ENCODE measurements around the gene PSME3IP1. TPM values are rescaled to one million over a fixed set of nuclear protein-coding genes. Genes with fewer than 3 reads are reported as not detected.

PSME3IP1 gene
- total and polyA plus RNA-seq, 4 donors: 34.9 to 90.8 (median 72.7) TPM

DNA sequence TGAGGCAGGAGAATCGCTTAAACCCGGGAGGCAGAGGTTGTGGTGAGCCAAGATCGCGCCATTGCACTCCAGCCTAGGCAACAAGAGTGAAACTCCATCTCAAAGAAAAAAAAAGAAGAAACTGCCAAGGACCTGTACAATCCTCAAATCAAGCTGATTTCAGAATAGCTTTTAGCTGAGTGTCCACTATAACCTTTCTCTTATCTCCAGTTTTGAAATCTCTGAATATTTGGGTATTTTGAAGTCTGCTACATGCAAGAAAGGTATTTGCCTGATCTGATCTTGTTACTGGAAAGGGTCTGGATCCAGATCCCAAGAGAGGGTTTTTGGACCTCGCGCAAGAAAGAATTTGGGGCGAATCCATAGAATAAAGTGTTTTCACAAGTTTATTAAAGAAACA, 40.1 kb upstream of the PSME3IP1 start:
- Histone ChIP-seq H3K9me3 (ENCODE audit: control insufficient read depth, low read length) (no peaks in the 10 kb centered on the region), H3K4me3 (ENCODE audit: low read length in 2 of 2) (no peak overlapping the region), H3K36me3 (ENCODE audit: control insufficient read depth in 1 of 2, insufficient read depth in 2 of 2, low read length in 1 of 2) (peaks cover 8 to 11% of the 10 kb centered on the region in 2 donors), H3K27ac (ENCODE audit: low read depth in 1 of 2, low read length in 2 of 2) (no peak overlapping the region), H3K4me1 (ENCODE audit: control insufficient read depth in 1 of 2, insufficient read depth in 2 of 2, low read length in 2 of 2) (no peaks in the 10 kb centered on the region), H3K27me3 (ENCODE audit: control insufficient read depth in 1 of 2, insufficient read depth in 2 of 2, low read length in 1 of 2) (no peaks in the 10 kb centered on the region)
- no peak for ATAC-seq (ENCODE audit: low FRiP score)
- intact Hi-C loops (cut with DNase I): no loop called here
- 94 to 96% methylated on average over 7 of the region's 7 CpGs for WGBS, 2 donors
- DNase-seq: no peak

- ATAC-seq (ENCODE audit: low FRiP score) (no peak), DNase-seq (no peak)
- intact Hi-C loops (cut with DNase I): no loop called here
- 92 to 95% methylated on average over 6 of the region's 6 CpGs for WGBS, 2 donors
- H3K4me3 ChIP-seq (ENCODE audit: low read length in 2 of 2): no peak overlapping the region
- no peaks in the 10 kb centered on the region for H3K9me3 ChIP-seq (ENCODE audit: control insufficient read depth, low read length)
- H3K27me3 ChIP-seq (ENCODE audit: control insufficient read depth in 1 of 2, insufficient read depth in 2 of 2, low read length in 1 of 2): no peaks in the 10 kb centered on the region
- peaks cover 11 to 15% of the 10 kb centered on the region in 2 donors for H3K36me3 ChIP-seq (ENCODE audit: control insufficient read depth in 1 of 2, insufficient read depth in 2 of 2, low read length in 1 of 2)
- no peak overlapping the region for H3K27ac ChIP-seq (ENCODE audit: low read depth in 1 of 2, low read length in 2 of 2)
- no peaks in the 10 kb centered on the region for H3K4me1 ChIP-seq (ENCODE audit: control insufficient read depth in 1 of 2, insufficient read depth in 2 of 2, low read length in 2 of 2)
These were observed 39.0 kb upstream of the PSME3IP1 start for GRCh38 chr16:57224651-57225335.

- H3K36me3 ChIP-seq (ENCODE audit: control insufficient read depth in 1 of 2, insufficient read depth in 2 of 2, low read length in 1 of 2): peaks cover 11 to 15% of the 10 kb centered on the region in 2 donors
- DNase-seq (no peak), ATAC-seq (ENCODE audit: low FRiP score) (no peak)
- no peak overlapping the region for H3K27ac ChIP-seq (ENCODE audit: low read depth in 1 of 2, low read length in 2 of 2)
- H3K27me3 ChIP-seq (ENCODE audit: control insufficient read depth in 1 of 2, insufficient read depth in 2 of 2, low read length in 1 of 2): no peaks in the 10 kb centered on the region
- WGBS, 2 donors: 95 to 97% methylated on average over 1 of the region's 1 CpG
- H3K4me3 ChIP-seq (ENCODE audit: low read length in 2 of 2): no peak overlapping the region
- no peaks in the 10 kb centered on the region for H3K4me1 ChIP-seq (ENCODE audit: control insufficient read depth in 1 of 2, insufficient read depth in 2 of 2, low read length in 2 of 2)
- intact Hi-C loops (cut with DNase I): no loop called here
- H3K9me3 ChIP-seq (ENCODE audit: control insufficient read depth, low read length): no peaks in the 10 kb centered on the region
These were observed 37.2 kb upstream of the PSME3IP1 start for GRCh38 chr16:57223057-57223456.

- Histone ChIP-seq H3K4me3 (ENCODE audit: low read length in 2 of 2) (no peak overlapping the region), H3K36me3 (ENCODE audit: control insufficient read depth in 1 of 2, insufficient read depth in 2 of 2, low read length in 1 of 2) (peaks cover 7 to 8% of the 10 kb centered on the region in 2 donors), H3K9me3 (ENCODE audit: control insufficient read depth, low read length) (no peaks in the 10 kb centered on the region), H3K27ac (ENCODE audit: low read depth in 1 of 2, low read length in 2 of 2) (no peak overlapping the region), H3K4me1 (ENCODE audit: control insufficient read depth in 1 of 2, insufficient read depth in 2 of 2, low read length in 2 of 2) (no peaks in the 10 kb centered on the region), H3K27me3 (ENCODE audit: control insufficient read depth in 1 of 2, insufficient read depth in 2 of 2, low read length in 1 of 2) (no peaks in the 10 kb centered on the region)
- intact Hi-C loops (cut with DNase I): no loop called here
- ATAC-seq (ENCODE audit: low FRiP score) (no peak), DNase-seq (no peak)
- WGBS, 2 donors: 85 to 86% methylated on average over 2 of the region's 2 CpGs
These were observed 31.1 kb upstream of the PSME3IP1 start for GRCh38 chr16:57216968-57217367.

- Histone ChIP-seq H3K27me3 (ENCODE audit: control insufficient read depth in 1 of 2, insufficient read depth in 2 of 2, low read length in 1 of 2) (no peaks in the 10 kb centered on the region), H3K27ac (ENCODE audit: low read depth in 1 of 2, low read length in 2 of 2) (no peak overlapping the region), H3K9me3 (ENCODE audit: control insufficient read depth, low read length) (no peaks in the 10 kb centered on the region), H3K4me1 (ENCODE audit: control insufficient read depth in 1 of 2, insufficient read depth in 2 of 2, low read length in 2 of 2) (no peaks in the 10 kb centered on the region), H3K4me3 (ENCODE audit: low read length in 2 of 2) (no peak overlapping the region), H3K36me3 (ENCODE audit: control insufficient read depth in 1 of 2, insufficient read depth in 2 of 2, low read length in 1 of 2) (peaks cover 5% of the 10 kb centered on the region in 2 donors)
- ATAC-seq (ENCODE audit: low FRiP score) (no peak), DNase-seq (no peak)
- 83 to 89% methylated on average over 1 of the region's 1 CpG for WGBS, 2 donors
- intact Hi-C loops (cut with DNase I): no loop called here
These were observed 27.6 kb upstream of the PSME3IP1 start for GRCh38 chr16:57213462-57213861.

GRCh38 chr16:57209780-57210179, 23.9 kb upstream of the PSME3IP1 start:
- H3K4me3 ChIP-seq (ENCODE audit: low read length in 2 of 2): no peak overlapping the region
- no peaks in the 10 kb centered on the region for H3K27me3 ChIP-seq (ENCODE audit: control insufficient read depth in 1 of 2, insufficient read depth in 2 of 2, low read length in 1 of 2)
- WGBS, 2 donors: 94 to 99% methylated on average over 5 of the region's 5 CpGs
- ATAC-seq (ENCODE audit: low FRiP score) (no peak), DNase-seq (no peak)
- no peak overlapping the region for H3K27ac ChIP-seq (ENCODE audit: low read depth in 1 of 2, low read length in 2 of 2)
- intact Hi-C loops (cut with DNase I): no loop called here
- no peaks in the 10 kb centered on the region for H3K4me1 ChIP-seq (ENCODE audit: control insufficient read depth in 1 of 2, insufficient read depth in 2 of 2, low read length in 2 of 2)
- peaks cover 0 to 5% of the 10 kb centered on the region in 2 donors for H3K36me3 ChIP-seq (ENCODE audit: control insufficient read depth in 1 of 2, insufficient read depth in 2 of 2, low read length in 1 of 2)
- no peaks in the 10 kb centered on the region for H3K9me3 ChIP-seq (ENCODE audit: control insufficient read depth, low read length)

GRCh38 chr16:57208926-57209325, 23.1 kb upstream of the PSME3IP1 start:
- Histone ChIP-seq H3K36me3 (ENCODE audit: control insufficient read depth in 1 of 2, insufficient read depth in 2 of 2, low read length in 1 of 2) (peaks cover 0 to 5% of the 10 kb centered on the region in 2 donors), H3K4me1 (ENCODE audit: control insufficient read depth in 1 of 2, insufficient read depth in 2 of 2, low read length in 2 of 2) (no peaks in the 10 kb centered on the region), H3K9me3 (ENCODE audit: control insufficient read depth, low read length) (no peaks in the 10 kb centered on the region), H3K27ac (ENCODE audit: low read depth in 1 of 2, low read length in 2 of 2) (no peak overlapping the region), H3K4me3 (ENCODE audit: low read length in 2 of 2) (no peak overlapping the region), H3K27me3 (ENCODE audit: control insufficient read depth in 1 of 2, insufficient read depth in 2 of 2, low read length in 1 of 2) (no peaks in the 10 kb centered on the region)
- intact Hi-C loops (cut with DNase I): no loop called here
- no peak for DNase-seq
- 93 to 97% methylated on average over 1 of the region's 1 CpG for WGBS, 2 donors
- ATAC-seq (ENCODE audit: low FRiP score): no peak

DNA sequence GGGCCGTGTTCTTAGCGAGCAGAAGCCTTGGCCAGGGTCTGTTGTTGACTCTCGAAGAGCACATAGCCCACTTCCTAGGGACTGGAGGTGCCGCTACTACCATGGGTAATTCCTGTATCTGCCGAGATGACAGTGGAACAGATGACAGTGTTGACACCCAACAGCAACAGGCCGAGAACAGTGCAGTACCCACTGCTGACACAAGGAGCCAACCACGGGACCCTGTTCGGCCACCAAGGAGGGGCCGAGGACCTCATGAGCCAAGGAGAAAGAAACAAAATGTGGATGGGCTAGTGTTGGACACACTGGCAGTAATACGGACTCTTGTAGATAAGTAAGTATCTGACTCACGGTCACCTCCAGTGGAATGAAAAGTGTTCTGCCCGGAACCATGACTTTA, 18.8 kb upstream of the PSME3IP1 start:
- intact Hi-C loops (cut with DNase I): no loop called here
- H3K4me1 ChIP-seq (ENCODE audit: control insufficient read depth in 1 of 2, insufficient read depth in 2 of 2, low read length in 2 of 2): no peaks in the 10 kb centered on the region
- H3K27me3 ChIP-seq (ENCODE audit: control insufficient read depth in 1 of 2, insufficient read depth in 2 of 2, low read length in 1 of 2): no peaks in the 10 kb centered on the region
- H3K36me3 ChIP-seq (ENCODE audit: control insufficient read depth in 1 of 2, insufficient read depth in 2 of 2, low read length in 1 of 2): peaks cover 0 to 3% of the 10 kb centered on the region in 2 donors
- no peaks in the 10 kb centered on the region for H3K9me3 ChIP-seq (ENCODE audit: control insufficient read depth, low read length)
- no peak overlapping the region for H3K4me3 ChIP-seq (ENCODE audit: low read length in 2 of 2)
- no peak overlapping the region for H3K27ac ChIP-seq (ENCODE audit: low read depth in 1 of 2, low read length in 2 of 2)
- ATAC-seq (ENCODE audit: low FRiP score) (no peak), DNase-seq (no peak)
- WGBS, 2 donors: 84 to 88% methylated on average over 12 of the region's 12 CpGs

DNA sequence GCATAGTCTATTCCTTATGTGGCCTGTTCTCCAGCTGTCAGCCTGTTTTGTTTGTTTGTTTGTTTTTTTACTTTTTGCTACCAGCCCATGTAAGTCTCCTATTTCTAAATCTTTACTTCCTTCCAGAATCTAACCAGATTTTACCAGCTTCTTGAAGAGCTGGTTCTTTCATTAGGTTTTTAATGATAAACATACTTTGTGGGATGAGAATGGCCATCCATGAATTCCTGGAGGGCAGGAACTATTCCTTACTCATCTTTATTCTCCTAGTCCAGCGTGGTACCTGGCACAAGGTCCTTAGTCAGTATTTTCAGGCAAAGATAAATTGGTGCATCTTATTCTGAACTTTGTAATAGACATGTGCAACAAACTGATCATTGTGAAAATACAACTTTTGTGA, 17.6 kb upstream of the PSME3IP1 start:
- intact Hi-C loops (cut with DNase I): no loop called here
- H3K4me1 ChIP-seq (ENCODE audit: control insufficient read depth in 1 of 2, insufficient read depth in 2 of 2, low read length in 2 of 2): no peaks in the 10 kb centered on the region
- H3K27ac ChIP-seq (ENCODE audit: low read depth in 1 of 2, low read length in 2 of 2): no peak overlapping the region
- WGBS, 2 donors: 66 to 71% methylated on average over 1 of the region's 1 CpG
- no peaks in the 10 kb centered on the region for H3K27me3 ChIP-seq (ENCODE audit: control insufficient read depth in 1 of 2, insufficient read depth in 2 of 2, low read length in 1 of 2)
- H3K4me3 ChIP-seq (ENCODE audit: low read length in 2 of 2): no peak overlapping the region
- ATAC-seq (ENCODE audit: low FRiP score) (no peak), DNase-seq (no peak)
- no peaks in the 10 kb centered on the region for H3K9me3 ChIP-seq (ENCODE audit: control insufficient read depth, low read length)
- H3K36me3 ChIP-seq (ENCODE audit: control insufficient read depth in 1 of 2, insufficient read depth in 2 of 2, low read length in 1 of 2): peaks cover 0 to 3% of the 10 kb centered on the region in 2 donors

Measured in aorta (tissue), 5 donors.